ENCODE data around the gene AFF3. TPM values are rescaled to one million over a fixed set of nuclear protein-coding genes. Genes with fewer than 3 reads are reported as not detected.
"Not testable (repeated sequence)": the region's sequence is repeated elsewhere in the genome, so short reads cannot be mapped to it uniquely, and the experiment has no call there.

AFF3 gene
- total RNA-seq, 2 donors from 2014 or later, result 10.8 to 16.2 TPM

- DNase-seq (ENCODE audit: low spot score), result no peak
- no peaks in the 10 kb centered on the region for H3K27me3 ChIP-seq
- no peaks in the 10 kb centered on the region for H3K9me3 ChIP-seq
- no peak overlapping the region for H3K4me3 ChIP-seq
- no peaks in the 10 kb centered on the region for H3K36me3 ChIP-seq
- peaks cover 0 to 6% of the 10 kb centered on the region in 2 donors for H3K4me1 ChIP-seq
- no peak overlapping the region for H3K27ac ChIP-seq
- TF ChIP-seq CTCF (IDR thresholded peaks at IDR 0.05), result no peak
These were observed 31.8 kb downstream of the AFF3 start for GRCh38 chr2:100110614-100111000.

- no peaks in the 10 kb centered on the region for H3K27me3 ChIP-seq
- TF ChIP-seq CTCF (IDR thresholded peaks at IDR 0.05), result no peak
- H3K4me3 ChIP-seq, result no peak overlapping the region
- no peaks in the 10 kb centered on the region for H3K36me3 ChIP-seq
- DNase-seq (ENCODE audit: low spot score), result no peak
- H3K4me1 ChIP-seq, result peaks cover 0 to 11% of the 10 kb centered on the region in 2 donors
- no peaks in the 10 kb centered on the region for H3K9me3 ChIP-seq
- no peak overlapping the region for H3K27ac ChIP-seq
These were observed 32.3 kb downstream of the AFF3 start for GRCh38 chr2:100109986-100110613.

GRCh38 chr2:100108648-100109020, 33.8 kb downstream of the AFF3 start:
- not testable (repeated sequence) for DNase-seq (ENCODE audit: low spot score); H3K27ac ChIP-seq; H3K27me3 ChIP-seq; H3K4me3 ChIP-seq; H3K36me3 ChIP-seq; H3K9me3 ChIP-seq
- H3K4me1 ChIP-seq, result peaks cover 0 to 12% of the 10 kb centered on the region in 2 donors

GRCh38 chr2:100107906-100108647, 34.3 kb downstream of the AFF3 start:
- Histone ChIP-seq H3K9me3 (no peaks in the 10 kb centered on the region), H3K4me1 (peaks cover 0 to 12% of the 10 kb centered on the region in 2 donors), H3K27ac (no peak overlapping the region), H3K4me3 (no peak overlapping the region), H3K36me3 (no peaks in the 10 kb centered on the region), H3K27me3 (no peaks in the 10 kb centered on the region)
- no peak for TF ChIP-seq CTCF (IDR thresholded peaks at IDR 0.05)
- DNase-seq (ENCODE audit: low spot score), result no peak

- TF ChIP-seq CTCF (IDR thresholded peaks at IDR 0.05), result no peak
These were observed 35.0 kb downstream of the AFF3 start for GRCh38 chr2:100107440-100107839.

GRCh38 chr2:100106460-100106859, 35.9 kb downstream of the AFF3 start:
- Histone ChIP-seq H3K4me1 (peaks cover 0 to 12% of the 10 kb centered on the region in 2 donors), H3K27ac (no peak overlapping the region), H3K36me3 (no peaks in the 10 kb centered on the region), H3K4me3 (no peak overlapping the region), H3K9me3 (no peaks in the 10 kb centered on the region), H3K27me3 (no peaks in the 10 kb centered on the region)
- no peak for TF ChIP-seq CTCF (IDR thresholded peaks at IDR 0.05)
- DNase-seq (ENCODE audit: low spot score), result no peak

More at GRCh38 chr2:100107440-100107839, 35.0 kb downstream of the AFF3 start:
- Histone ChIP-seq H3K36me3 (no peaks in the 10 kb centered on the region), H3K9me3 (no peaks in the 10 kb centered on the region), H3K27ac (no peak overlapping the region), H3K27me3 (no peaks in the 10 kb centered on the region), H3K4me1 (peaks cover 0 to 12% of the 10 kb centered on the region in 2 donors), H3K4me3 (no peak overlapping the region)
- DNase-seq (ENCODE audit: low spot score), result no peak
